Liver (tissue), 9 donors: Measurements from ENCODE around the gene TNFRSF17. TPM values are rescaled to one million over a fixed set of nuclear protein-coding genes. Genes with fewer than 3 reads are reported as not detected.

Source experiments
- DNase-seq: peaks from one replicate; pipeline ENCODE4 v3.0.0-alpha.2; 2017; ENCODE audit warnings: low spot score
- H3K27ac ChIP-seq, 2 donors: one replicate each; pipeline ENCODE4 v1.7.0; 2013; ENCODE audit warnings: inconsistent platforms in 2 of 2, low read length in 2 of 2, control low read depth in 1 of 2, low read depth in 1 of 2, mild to moderate bottlenecking in 1 of 2
- H3K27me3 ChIP-seq, 4 donors: one replicate each; pipeline versions ENCODE4 v1.6.1 to v1.7.0; 2013; ENCODE audit warnings: low read length in 3 of 4, inconsistent platforms in 1 of 4, mild to moderate bottlenecking in 1 of 4, moderate library complexity in 1 of 4; ENCODE audit not compliant: control insufficient read depth in 4 of 4, insufficient read depth in 4 of 4
- H3K36me3 ChIP-seq, 4 donors: one replicate each; pipeline versions ENCODE4 v1.6.1 to v1.7.0; 2013; ENCODE audit warnings: low read length in 3 of 4, mild to moderate bottlenecking in 3 of 4, low read depth in 1 of 4, moderate library complexity in 1 of 4; ENCODE audit not compliant: control insufficient read depth in 4 of 4, insufficient read depth in 3 of 4
- H3K4me1 ChIP-seq, 4 donors: one replicate each; pipeline versions ENCODE4 v1.6.1 to v1.7.0; 2013; ENCODE audit warnings: low read length in 3 of 4, mild to moderate bottlenecking in 3 of 4, moderate library complexity in 1 of 4; ENCODE audit not compliant: control insufficient read depth in 4 of 4, insufficient read depth in 4 of 4
- H3K4me3 ChIP-seq, 3 donors: one replicate each; pipeline versions ENCODE4 v1.6.1 to v1.7.0; 2013; ENCODE audit warnings: low read length in 3 of 3, control low read depth in 1 of 3, low read depth in 1 of 3, mild to moderate bottlenecking in 1 of 3
- H3K9ac ChIP-seq, 2 donors: one replicate each; pipeline ENCODE4 v1.7.0; 2013; ENCODE audit warnings: low read length in 2 of 2, mild to moderate bottlenecking in 2 of 2, moderate library complexity in 2 of 2, control low read depth in 1 of 2, low read depth in 1 of 2
- H3K9me3 ChIP-seq, 4 donors: one replicate each; pipeline versions ENCODE4 v1.6.1 to v1.7.0; 2013; ENCODE audit warnings: low read length in 3 of 4; ENCODE audit not compliant: control insufficient read depth in 4 of 4
- ATF3 ChIP-seq: IDR thresholded peaks from 2 replicates; pipeline ENCODE4 v1.6.1; 2016; ENCODE audit warnings: antibody characterized with exemption
- CTCF ChIP-seq: fragments of 150-350 bp; IDR thresholded peaks from 2 replicates; pipeline ENCODE4 v1.5.1; 2017; ENCODE audit warnings: improper control_type of control experiment, low read depth, low read length; ENCODE audit not compliant: missing input control
- EGR1 ChIP-seq, 2 donors: IDR thresholded peaks; 2 replicates each; pipeline ENCODE4 v1.6.1; 2016 to 2018; ENCODE audit warnings: antibody characterized with exemption in 2 of 2, low read depth in 2 of 2
- FOXA1 ChIP-seq: IDR thresholded peaks from 2 replicates; pipeline ENCODE4 v1.6.1; 2016; ENCODE audit warnings: antibody characterized with exemption
- FOXA2 ChIP-seq: IDR thresholded peaks from 2 replicates; pipeline ENCODE4 v1.6.1; 2016; ENCODE audit warnings: antibody characterized with exemption
- GABPA ChIP-seq, 2 donors: IDR thresholded peaks in 1 of 2; conservative IDR thresholded peaks in 1 of 2; 2 replicates each; pipeline ENCODE4 v1.6.1; 2016; ENCODE audit warnings: antibody characterized with exemption in 2 of 2, mild to moderate bottlenecking in 1 of 2, moderate library complexity in 1 of 2
- HNF4A ChIP-seq, 2 donors: conservative IDR thresholded peaks; 2 replicates each; pipeline ENCODE4 v1.6.1; 2016; ENCODE audit warnings: antibody characterized with exemption in 2 of 2, mild to moderate bottlenecking in 2 of 2
- HNF4G ChIP-seq: IDR thresholded peaks from 2 replicates; pipeline ENCODE4 v1.6.1; 2016; ENCODE audit warnings: antibody characterized with exemption
- JUND ChIP-seq, 2 donors: IDR thresholded peaks; 2 replicates each; pipeline ENCODE4 v1.6.1; 2016; ENCODE audit warnings: antibody characterized with exemption in 2 of 2
- MAX ChIP-seq: IDR thresholded peaks from 2 replicates; pipeline ENCODE4 v1.6.1; 2016; ENCODE audit warnings: antibody characterized with exemption
- NR2F2 ChIP-seq: IDR thresholded peaks from 2 replicates; pipeline ENCODE4 v1.6.1; 2016; ENCODE audit warnings: antibody characterized with exemption
- RAD21 ChIP-seq, 2 donors: IDR thresholded peaks; 2 replicates each; pipeline ENCODE4 v1.6.1; 2016; ENCODE audit warnings: antibody characterized with exemption in 2 of 2, mild to moderate bottlenecking in 2 of 2
- REST ChIP-seq: IDR thresholded peaks from 2 replicates; pipeline ENCODE4 v1.6.1; 2016; ENCODE audit warnings: antibody characterized with exemption, mild to moderate bottlenecking
- RXRA ChIP-seq, 2 donors: IDR thresholded peaks; 2 replicates each; pipeline ENCODE4 v1.6.1; 2017 to 2018; ENCODE audit warnings: antibody characterized with exemption in 2 of 2, mild to moderate bottlenecking in 1 of 2
- SP1 ChIP-seq: IDR thresholded peaks from 2 replicates; pipeline ENCODE4 v1.6.1; 2018; ENCODE audit warnings: antibody characterized with exemption, mild to moderate bottlenecking
- TAF1 ChIP-seq: conservative IDR thresholded peaks from 2 replicates; pipeline ENCODE4 v1.6.1; 2016; ENCODE audit warnings: antibody characterized with exemption, mild to moderate bottlenecking
- YY1 ChIP-seq: IDR thresholded peaks from 2 replicates; pipeline ENCODE4 v1.6.1; 2016; ENCODE audit warnings: antibody characterized with exemption, mild to moderate bottlenecking
- ZBTB33 ChIP-seq: IDR thresholded peaks from 2 replicates; pipeline ENCODE4 v1.6.1; 2016; ENCODE audit warnings: antibody characterized with exemption
- WGBS: extraction: QIAGEN DNeasy Blood & Tissue Kit; methylation state at CpG from one replicate; pipeline ENCODE4 v1.1.7; 2013; 5-methylcytosine and 5-hydroxymethylcytosine counted together
- polyA plus RNA-seq, 2 donors: library from polyadenylated mRNA; stranded (reverse) in 1 of 2; unstranded in 1 of 2; fragments of 200-250 nt in 1 of 2; fragments of >200 nt in 1 of 2; fragmentation: Nextera tagmentation in 1 of 2; extraction: Ambion mirVana in 1 of 2; gene quantifications; one replicate each; pipeline versions ENCODE4 v1.2.1 to v1.2.3, GENCODE V29; 2013 to 2015
- total RNA-seq, 2 donors: library from RNA; depleted of rRNA; stranded (reverse); fragments of >200 nt; gene quantifications; one replicate each; pipeline ENCODE4 v1.2.3, GENCODE V29; 2014
- donor health status: healthy.
- donor health status: healthy.
- donor health status: healthy.
- donor health status: healthy.
- donor health status: healthy.

TNFRSF17 gene
- total and polyA plus RNA-seq, 4 donors, result 0.17 to 2.6 (median 0.28) TPM; not detected in 1

- 76% methylated on average over 7 of the region's 7 CpGs for WGBS
- H3K4me3 ChIP-seq, result no peak overlapping the region
- no peak overlapping the region for H3K9ac ChIP-seq
- DNase-seq, result no peak
- H3K9me3 ChIP-seq, result no peaks in the 10 kb centered on the region
- TF ChIP-seq GABPA (IDR thresholded peaks at IDR 0.05 in 1 of 2, conservative IDR thresholded peaks at IDR 0.05 in 1 of 2) (no peak), HNF4G (no peak), RAD21 (IDR thresholded peaks at IDR 0.05) (no peak), ZBTB33 (no peak), HNF4A (conservative IDR thresholded peaks at IDR 0.05) (no peak), RXRA (IDR thresholded peaks at IDR 0.05) (no peak), FOXA2 (no peak), CTCF (no peak), FOXA1 (no peak)
- H3K27me3 ChIP-seq, result no peaks in the 10 kb centered on the region
- H3K4me1 ChIP-seq, result no peaks in the 10 kb centered on the region
- peaks cover 0 to 2% (median 0%) of the 10 kb centered on the region in 4 donors for H3K36me3 ChIP-seq
- H3K27ac ChIP-seq, result no peak overlapping the region
These were observed 44.5 kb downstream of the TNFRSF17 start for GRCh38 chr16:12009462-12009861.

- WGBS, result 96% methylated on average over 2 of the region's 2 CpGs
- no peak overlapping the region for H3K9ac ChIP-seq
- no peak overlapping the region for H3K27ac ChIP-seq
These were observed 44.9 kb downstream of the TNFRSF17 start for GRCh38 chr16:12009922-12010321.

More at GRCh38 chr16:12009922-12010321, 44.9 kb downstream of the TNFRSF17 start:
- no peak for DNase-seq
- Histone ChIP-seq H3K4me3 (no peak overlapping the region), H3K4me1 (no peaks in the 10 kb centered on the region), H3K9me3 (no peaks in the 10 kb centered on the region), H3K27me3 (no peaks in the 10 kb centered on the region), H3K36me3 (peaks cover 0 to 2% (median 0%) of the 10 kb centered on the region in 4 donors)
- no peak for TF ChIP-seq MAX
- no peak for TF ChIP-seq RXRA (IDR thresholded peaks at IDR 0.05)
- no peak for TF ChIP-seq ATF3
- no peak for TF ChIP-seq GABPA (IDR thresholded peaks at IDR 0.05 in 1 of 2, conservative IDR thresholded peaks at IDR 0.05 in 1 of 2)
- no peak for TF ChIP-seq FOXA2
- TF ChIP-seq YY1, result no peak
- TF ChIP-seq RAD21 (IDR thresholded peaks at IDR 0.05), result no peak
- TF ChIP-seq ZBTB33, result no peak
- TF ChIP-seq HNF4A (conservative IDR thresholded peaks at IDR 0.05), result no peak
- TF ChIP-seq FOXA1, result no peak
- TF ChIP-seq HNF4G, result no peak
- TF ChIP-seq CTCF, result no peak
- no peak for TF ChIP-seq TAF1
- no peak for TF ChIP-seq NR2F2
- no peak for TF ChIP-seq REST
- TF ChIP-seq EGR1 (IDR thresholded peaks at IDR 0.05; ENCODE audit: low read depth in 2 of 2), result no peak
- no peak for TF ChIP-seq JUND (IDR thresholded peaks at IDR 0.05)
- no peak for TF ChIP-seq SP1
